GM10248 (cell line): ENCODE data around the gene TIMP1.

Source experiments
- CTCF ChIA-PET: fragments of 300-600 bp; sonication (Branson Sonifier 250); formaldehyde crosslinking; extraction: SDS; loops from one replicate; lab custom pipeline; 2021; ENCODE audit warnings: antibody characterized with exemption; lab: Yijun Ruan, JAX
- POLR2A ChIA-PET: fragments of 350-650 bp; sonication (Branson Sonifier 250); formaldehyde crosslinking; extraction: SDS; loops from one replicate; lab custom pipeline; 2020; ENCODE audit warnings: antibody characterized with exemption; lab: Yijun Ruan, JAX
- DNase-seq: peaks from one replicate; pipeline ENCODE4 v3.0.0; 2012; ENCODE audit errors: extremely low spot score
- TF ChIP-seq, protein P1 (sequence below): IDR thresholded peaks from 2 replicates; pipeline ENCODE4 v1.5.1; 2012; ENCODE audit warnings: mild to moderate bottlenecking, low read depth; ENCODE audit errors: extremely low read depth, missing control alignments, control extremely low read depth

TIMP1 gene

DNA sequence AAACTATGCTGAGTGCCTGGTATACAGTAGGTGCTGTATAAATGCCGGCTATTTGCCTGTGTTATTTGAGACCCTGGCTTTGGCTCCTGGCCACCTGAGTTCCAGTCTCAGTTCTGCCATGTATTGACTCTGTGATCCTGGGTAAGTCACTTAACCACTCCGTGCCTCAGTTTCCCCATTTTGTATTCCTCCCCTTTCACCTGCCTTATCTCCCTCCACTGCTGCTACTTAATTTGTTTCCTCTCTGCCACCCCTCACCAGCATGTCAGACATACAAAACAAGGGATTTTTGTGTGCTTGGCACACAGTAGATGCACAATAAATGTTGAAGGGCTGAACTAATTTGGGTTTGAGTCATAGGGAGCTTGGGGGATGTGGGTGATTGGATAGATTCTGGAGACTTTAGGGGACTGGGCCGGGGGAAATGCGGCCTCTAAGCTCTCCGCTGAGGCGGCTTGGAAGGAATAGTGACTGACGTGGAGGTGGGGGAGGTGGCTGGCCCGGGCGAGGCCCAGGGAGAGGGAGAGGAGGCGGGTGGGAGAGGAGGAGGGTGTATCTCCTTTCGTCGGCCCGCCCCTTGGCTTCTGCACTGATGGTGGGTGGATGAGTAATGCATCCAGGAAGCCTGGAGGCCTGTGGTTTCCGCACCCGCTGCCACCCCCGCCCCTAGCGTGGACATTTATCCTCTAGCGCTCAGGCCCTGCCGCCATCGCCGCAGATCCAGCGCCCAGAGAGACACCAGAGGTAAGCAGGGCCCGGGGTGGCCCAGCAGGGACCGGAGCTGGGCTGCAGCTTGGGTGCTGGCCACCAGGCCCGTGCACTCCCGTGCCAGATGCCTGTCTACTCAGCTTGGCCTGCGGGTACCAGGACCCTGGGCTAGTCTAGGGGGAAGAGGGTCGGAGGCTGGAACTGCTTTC, at the start of gene TIMP1:
Gene TIMP1, plus strand, starts transcription at position 706 of the 917 bp plus-strand sequence. CDS start 980 bp downstream, outside the sequence.
- DNase-seq, result peak; percentile 86
- ChIA-PET CTCF (no interaction called here), POLR2A (no interaction called here)
- TF ChIP-seq, protein P1, sequence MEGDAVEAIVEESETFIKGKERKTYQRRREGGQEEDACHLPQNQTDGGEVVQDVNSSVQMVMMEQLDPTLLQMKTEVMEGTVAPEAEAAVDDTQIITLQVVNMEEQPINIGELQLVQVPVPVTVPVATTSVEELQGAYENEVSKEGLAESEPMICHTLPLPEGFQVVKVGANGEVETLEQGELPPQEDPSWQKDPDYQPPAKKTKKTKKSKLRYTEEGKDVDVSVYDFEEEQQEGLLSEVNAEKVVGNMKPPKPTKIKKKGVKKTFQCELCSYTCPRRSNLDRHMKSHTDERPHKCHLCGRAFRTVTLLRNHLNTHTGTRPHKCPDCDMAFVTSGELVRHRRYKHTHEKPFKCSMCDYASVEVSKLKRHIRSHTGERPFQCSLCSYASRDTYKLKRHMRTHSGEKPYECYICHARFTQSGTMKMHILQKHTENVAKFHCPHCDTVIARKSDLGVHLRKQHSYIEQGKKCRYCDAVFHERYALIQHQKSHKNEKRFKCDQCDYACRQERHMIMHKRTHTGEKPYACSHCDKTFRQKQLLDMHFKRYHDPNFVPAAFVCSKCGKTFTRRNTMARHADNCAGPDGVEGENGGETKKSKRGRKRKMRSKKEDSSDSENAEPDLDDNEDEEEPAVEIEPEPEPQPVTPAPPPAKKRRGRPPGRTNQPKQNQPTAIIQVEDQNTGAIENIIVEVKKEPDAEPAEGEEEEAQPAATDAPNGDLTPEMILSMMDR, result no peak

DNA sequence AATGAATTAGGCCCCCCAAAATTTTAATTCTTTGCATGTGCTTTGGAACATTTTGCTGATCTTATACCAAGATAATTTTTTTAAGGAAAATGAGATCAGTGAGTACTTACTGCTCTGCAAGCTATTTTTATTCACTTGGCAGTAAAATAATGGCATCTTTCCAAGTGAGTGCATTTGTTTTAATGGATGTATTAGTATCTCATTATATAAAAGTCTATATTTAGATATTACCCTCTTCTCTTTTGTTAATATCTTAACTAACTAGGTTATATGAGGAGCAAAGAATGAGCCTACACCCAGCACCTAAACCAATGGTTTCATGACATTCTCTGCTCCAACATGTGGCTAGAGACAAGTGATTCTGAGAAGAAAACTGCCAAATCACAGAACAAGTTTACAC, 42.4 kb upstream of the TIMP1 start:
- DNase-seq, result no peak
- TF ChIP-seq, protein P1, result no peak
- CTCF ChIA-PET, result interaction anchor here (0.7 to 2.7 kb wide), 4 partner anchors 13 to 419 kb away, joined by 3 to 12 read pairs (median 4); no protein-coding TSS in a partner anchor
- POLR2A ChIA-PET, result no interaction called here

DNA sequence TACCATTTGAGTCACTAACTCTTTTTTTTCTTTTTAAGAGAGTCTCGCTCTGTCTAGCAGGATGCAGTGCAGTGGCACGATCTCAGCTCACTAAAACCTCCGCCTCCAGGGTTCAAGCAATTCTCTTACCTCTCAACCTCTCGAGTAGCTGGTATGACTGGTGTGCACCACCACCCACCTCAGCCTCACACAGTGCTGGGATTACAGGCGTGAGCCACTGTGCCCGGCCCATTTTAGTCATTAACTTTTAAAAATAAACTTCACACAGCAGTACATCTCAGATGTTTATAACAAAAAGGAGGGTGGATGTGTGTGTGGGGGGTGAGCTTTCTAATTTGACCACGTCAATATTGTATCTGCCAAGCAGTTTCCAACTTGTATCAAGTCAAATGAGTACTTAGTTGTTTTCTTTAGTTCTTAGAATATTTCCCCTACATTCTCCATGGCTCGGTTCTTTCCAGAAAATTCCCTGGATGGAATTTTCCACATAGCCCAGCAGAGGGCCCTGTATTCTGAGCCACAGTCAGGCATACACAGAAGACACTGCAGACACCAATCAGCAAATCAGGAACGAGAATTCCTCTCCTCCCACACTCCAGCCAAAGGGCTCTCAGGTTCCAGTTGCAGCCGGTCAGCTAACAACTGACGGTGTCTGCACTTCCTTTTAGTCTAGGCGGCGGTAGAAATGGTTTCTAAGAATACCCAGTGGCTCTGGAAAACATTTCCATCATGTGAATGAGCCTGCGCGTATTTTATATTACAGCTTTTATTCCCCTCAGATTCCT, 41.3 kb upstream of the TIMP1 start:
- CTCF ChIA-PET, result interaction anchor here (0.7 to 2.0 kb wide), 4 partner anchors 14 to 90 kb away, joined by 3 to 4 read pairs (median 4); partner anchors contain the start of gene CFP
- POLR2A ChIA-PET, result no interaction called here
- peak; percentile 58 for DNase-seq
- TF ChIP-seq, protein P1, result peak; percentile 25

DNA sequence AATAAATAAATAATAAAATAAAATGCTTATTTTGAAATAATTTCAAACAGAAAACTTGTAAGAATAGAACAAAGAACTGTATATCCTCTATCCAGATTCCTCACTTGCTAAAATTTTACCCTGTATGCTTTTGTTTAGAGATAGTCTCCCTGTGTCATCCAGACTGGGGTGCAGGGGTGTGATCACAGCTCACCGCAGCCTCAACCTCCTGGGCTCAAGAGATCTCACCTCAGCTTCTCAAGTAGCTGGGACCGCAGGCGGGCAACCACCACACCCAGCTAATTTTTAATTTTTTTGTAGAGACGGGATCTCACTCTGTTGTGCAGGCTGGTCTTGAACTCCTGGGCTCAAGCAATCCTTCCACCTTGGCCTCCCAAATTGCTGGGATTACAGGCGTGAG, 38.7 kb upstream of the TIMP1 start:
- ChIA-PET CTCF (interaction anchor here (0.8 kb wide), 1 partner anchor 20 kb away, joined by 3 read pairs; no protein-coding TSS in a partner anchor), POLR2A (no interaction called here)

DNA sequence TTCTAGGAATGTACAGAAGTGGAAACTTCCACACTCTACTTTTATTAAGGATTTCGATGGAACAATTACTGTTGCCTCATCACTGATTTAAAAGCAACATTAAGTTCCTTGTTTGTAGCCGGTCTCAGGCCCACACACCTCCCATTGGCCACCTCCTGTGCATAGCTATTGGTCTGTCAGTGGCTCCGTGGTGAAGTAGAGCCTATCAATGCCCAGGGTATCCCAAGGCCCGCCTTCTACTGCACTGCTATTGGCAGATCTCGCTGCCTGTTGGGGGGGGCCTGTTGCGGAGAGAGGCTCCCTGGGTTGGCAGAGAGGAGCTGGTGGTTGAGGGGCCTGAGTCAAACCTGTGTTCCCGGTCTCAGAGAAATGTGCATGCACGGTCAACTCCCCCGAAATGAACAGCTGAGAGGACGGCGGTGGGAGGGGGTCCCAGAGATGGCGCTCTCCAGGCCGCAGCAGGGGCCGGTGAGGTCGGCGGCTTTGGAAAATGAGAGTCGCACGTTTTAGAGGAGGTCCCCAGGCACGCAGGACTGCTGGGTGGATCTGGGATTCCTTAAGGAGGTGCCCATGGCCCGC, 26.1 kb upstream of the TIMP1 start:
- CTCF ChIA-PET, result interaction anchor here (1.2 to 1.6 kb wide), 3 partner anchors 12 to 88 kb away, joined by 3 to 5 read pairs (median 3); no protein-coding TSS in a partner anchor
- TF ChIP-seq, protein P1, result no peak
- POLR2A ChIA-PET, result interaction anchor here (0.6 kb wide), 2 partner anchors 93 kb away, joined by 5 to 6 read pairs; no protein-coding TSS in a partner anchor
- peak; percentile 73 for DNase-seq

More for the DNA sequence above, 38.7 kb upstream of the TIMP1 start:
- no peak for DNase-seq
- TF ChIP-seq, protein P1, result no peak
